ENCODE measurements around the gene IRX6.

IRX6 gene

GRCh38 chr16:55324285-55325079 lies 479 bp downstream of the IRX6 start:
- FAIRE-seq: no peak

- no peak for FAIRE-seq
These were observed 1.1 kb downstream of the IRX6 start for GRCh38 chr16:55325080-55325447.

- no peak for FAIRE-seq
These were observed 1.6 kb downstream of the IRX6 start for GRCh38 chr16:55325458-55326109.

- no peak for FAIRE-seq
These were observed 2.5 kb downstream of the IRX6 start for GRCh38 chr16:55326261-55327092.

- FAIRE-seq: no peak
These were observed 4.9 kb downstream of the IRX6 start for GRCh38 chr16:55328611-55329569.

GRCh38 chr16:55329791-55330428 lies 5.9 kb downstream of the IRX6 start:
- no peak for FAIRE-seq

GRCh38 chr16:55330781-55331647 lies 7.0 kb downstream of the IRX6 start:
- FAIRE-seq: no peak

GRCh38 chr16:55331648-55332185 lies 7.7 kb downstream of the IRX6 start:
- FAIRE-seq: no peak

- no peak for FAIRE-seq
These were observed 9.7 kb downstream of the IRX6 start for GRCh38 chr16:55333684-55334083.

GRCh38 chr16:55338646-55339045 lies 14.6 kb downstream of the IRX6 start:
- no peak for FAIRE-seq

- no peak for FAIRE-seq
These were observed 16.4 kb downstream of the IRX6 start for GRCh38 chr16:55340445-55340844.

- FAIRE-seq: no peak
These were observed 17.7 kb downstream of the IRX6 start for GRCh38 chr16:55341681-55342080.

GRCh38 chr16:55346475-55346874 lies 22.5 kb downstream of the IRX6 start:
- FAIRE-seq: no peak

GRCh38 chr16:55349867-55350266 lies 25.9 kb downstream of the IRX6 start:
- FAIRE-seq: no peak

- FAIRE-seq: no peak
These were observed 27.0 kb downstream of the IRX6 start for GRCh38 chr16:55350984-55351383.

GRCh38 chr16:55351936-55352335 lies 27.9 kb downstream of the IRX6 start:
- FAIRE-seq: no peak

- FAIRE-seq: no peak
These were observed 33.2 kb downstream of the IRX6 start for GRCh38 chr16:55357241-55357640.

GRCh38 chr16:55359946-55360345 lies 35.9 kb downstream of the IRX6 start:
- no peak for FAIRE-seq

- FAIRE-seq: no peak
These were observed 40.8 kb downstream of the IRX6 start for GRCh38 chr16:55364811-55365210.

GRCh38 chr16:55367301-55367811 lies 43.4 kb downstream of the IRX6 start:
- peak; percentile 78 for FAIRE-seq
